WTC11 (cell line): Measurements from ENCODE around the gene AQP1. TPM values are rescaled to one million over a fixed set of nuclear protein-coding genes. Genes with fewer than 3 reads are reported as not detected.
A peak's percentile ranks its signal among the peaks of the same experiment; 100 is the strongest.

ENCODE experiments used
- ATAC-seq: fragments of 200-7000 bp; cut with Tn5 transposase; 2 replicates; pipeline ENCODE4 v1.10.0; 2021; ENCODE audit warnings: mild to moderate bottlenecking, moderate library complexity
- CTCF ChIA-PET: fragments of 300-600 bp; sonication (Branson Sonifier 250); formaldehyde crosslinking; loops from one replicate; lab custom pipeline; 2021; ENCODE audit warnings: antibody characterized with exemption; lab: Charles Lee
- POLR2A ChIA-PET: fragments of 350-600 bp; sonication (Branson Sonifier 250); formaldehyde crosslinking; loops from one replicate; lab custom pipeline; 2021; ENCODE audit warnings: antibody characterized with exemption; lab: Charles Lee
- DNase-seq: peaks from one replicate; pipeline ENCODE4 v3.0.0; 2021; ENCODE audit warnings: low spot score
- H3K27ac Mint-ChIP-seq: 2 replicates; pipeline ENCODE4 v1.8.0; 2021; ENCODE audit warnings: mixed read lengths
- H3K27me3 Mint-ChIP-seq: 2 replicates; pipeline ENCODE4 v1.8.0; 2021; ENCODE audit warnings: low read depth, mild to moderate bottlenecking, moderate library complexity, mixed read lengths
- H3K36me3 Mint-ChIP-seq: 2 replicates; pipeline ENCODE4 v1.8.0; 2021; ENCODE audit warnings: mixed read lengths
- H3K4me1 Mint-ChIP-seq: 2 replicates; pipeline ENCODE4 v1.8.0; 2022; ENCODE audit warnings: mixed read lengths
- H3K4me3 Mint-ChIP-seq: 2 replicates; pipeline ENCODE4 v1.8.0; 2021; ENCODE audit warnings: mild to moderate bottlenecking, moderate library complexity, mixed read lengths
- H3K9me3 Mint-ChIP-seq: 2 replicates; pipeline ENCODE4 v1.8.0; 2021; ENCODE audit warnings: mixed read lengths
- CTCF ChIP-seq: fragments of 200-600 bp; IDR thresholded peaks from 2 replicates; pipeline ENCODE4 v1.8.0; 2022; ENCODE audit warnings: antibody characterized with exemption
- ELF4 ChIP-seq: sonication (generic); formaldehyde crosslinking; IDR thresholded peaks from 2 replicates; pipeline ENCODE4 v1.8.1; 2022; ENCODE audit warnings: low read depth, mild to moderate bottlenecking, moderate library complexity, missing genetic modification reagents
- ETV6 ChIP-seq: sonication (generic); formaldehyde crosslinking; IDR thresholded peaks from 2 replicates; pipeline ENCODE4 v1.8.1; 2022; ENCODE audit warnings: mild to moderate bottlenecking, missing genetic modification reagents
- FOXK1 ChIP-seq: sonication (generic); formaldehyde crosslinking; IDR thresholded peaks from 2 replicates; pipeline ENCODE4 v1.8.0; 2022; ENCODE audit warnings: mild to moderate bottlenecking, moderate library complexity, missing genetic modification reagents
- FOXP1 ChIP-seq: sonication (generic); formaldehyde crosslinking; IDR thresholded peaks from 2 replicates; pipeline ENCODE4 v1.8.0; 2022; ENCODE audit warnings: missing genetic modification reagents, mild to moderate bottlenecking, moderate library complexity, borderline replicate concordance
- HMGA2 ChIP-seq: fragments of 250-450 bp; sonication (Bioruptor Pico); IDR thresholded peaks from 2 replicates; pipeline ENCODE4 v1.4.0; 2021; ENCODE audit warnings: mild to moderate bottlenecking, moderate library complexity
- JAZF1 ChIP-seq: fragments of 250-450 bp; sonication (Bioruptor Pico); IDR thresholded peaks from 2 replicates; pipeline ENCODE4 v1.9.0; 2021; ENCODE audit warnings: moderate library complexity, mild to moderate bottlenecking, inconsistent platforms
- NFE2L1 ChIP-seq: sonication (generic); formaldehyde crosslinking; IDR thresholded peaks from 2 replicates; pipeline ENCODE4 v1.8.1; 2023; ENCODE audit warnings: missing genetic modification reagents
- OVOL2 ChIP-seq: fragments of 250-450 bp; sonication (Bioruptor Pico); IDR thresholded peaks from 2 replicates; pipeline ENCODE4 v1.9.0; 2021; ENCODE audit warnings: mild to moderate bottlenecking, borderline replicate concordance
- RELA ChIP-seq: sonication (generic); formaldehyde crosslinking; IDR thresholded peaks from 2 replicates; pipeline ENCODE4 v1.8.1; 2022; ENCODE audit warnings: missing genetic modification reagents, mild to moderate bottlenecking, borderline replicate concordance
- RORB ChIP-seq: fragments of 250-450 bp; sonication (Bioruptor Pico); IDR thresholded peaks from 2 replicates; pipeline ENCODE4 v1.9.0; 2021; ENCODE audit warnings: mild to moderate bottlenecking
- SMAD3 ChIP-seq: sonication (generic); formaldehyde crosslinking; IDR thresholded peaks from 2 replicates; pipeline ENCODE4 v1.8.0; 2022; ENCODE audit warnings: missing genetic modification reagents, mild to moderate bottlenecking, borderline replicate concordance
- SOX15 ChIP-seq: fragments of 250-450 bp; sonication (Bioruptor Pico); IDR thresholded peaks from 2 replicates; pipeline ENCODE4 v1.9.0; 2021; ENCODE audit warnings: mild to moderate bottlenecking
- TEAD1 ChIP-seq: sonication (generic); formaldehyde crosslinking; IDR thresholded peaks from 2 replicates; pipeline ENCODE4 v1.8.0; 2022; ENCODE audit warnings: mild to moderate bottlenecking, missing genetic modification reagents
- USF2 ChIP-seq: sonication (generic); formaldehyde crosslinking; IDR thresholded peaks from 2 replicates; pipeline ENCODE4 v1.8.1; 2023; ENCODE audit warnings: mild to moderate bottlenecking, missing genetic modification reagents, moderate library complexity
- ZBTB21 ChIP-seq: sonication (generic); formaldehyde crosslinking; IDR thresholded peaks from 2 replicates; pipeline ENCODE4 v1.8.1; 2023; ENCODE audit warnings: mild to moderate bottlenecking, missing genetic modification reagents, borderline replicate concordance
- ZNF121 ChIP-seq: sonication (generic); formaldehyde crosslinking; IDR thresholded peaks from 2 replicates; pipeline ENCODE4 v1.8.0; 2023; ENCODE audit warnings: missing genetic modification reagents
- ZNF232 ChIP-seq: sonication (generic); formaldehyde crosslinking; IDR thresholded peaks from 2 replicates; pipeline ENCODE4 v1.8.0; 2022; ENCODE audit warnings: mild to moderate bottlenecking, missing genetic modification reagents
- ZNF263 ChIP-seq: sonication (generic); formaldehyde crosslinking; IDR thresholded peaks from 2 replicates; pipeline ENCODE4 v1.8.1; 2022; ENCODE audit warnings: low read depth, mild to moderate bottlenecking, moderate library complexity, missing genetic modification reagents
- ZNF396 ChIP-seq: fragments of 250-450 bp; sonication (Bioruptor Pico); IDR thresholded peaks from 2 replicates; pipeline ENCODE4 v1.8.0; 2021; ENCODE audit warnings: mild to moderate bottlenecking, moderate library complexity, borderline replicate concordance
- ZNF423 ChIP-seq: fragments of 250-450 bp; sonication (Bioruptor Pico); IDR thresholded peaks from 2 replicates; pipeline ENCODE4 v2.1.2; 2022; ENCODE audit warnings: mild to moderate bottlenecking, moderate library complexity
- ZNF512 ChIP-seq: sonication (generic); formaldehyde crosslinking; IDR thresholded peaks from 2 replicates; pipeline ENCODE4 v1.8.1; 2022; ENCODE audit warnings: missing genetic modification reagents, borderline replicate concordance
- total RNA-seq: library from RNA; stranded (reverse); gene quantifications from 3 replicates; pipeline ENCODE4 v1.2.3, GENCODE V29; 2021
- TF ChIP-seq, protein P1 (sequence below): fragments of 250-450 bp; sonication (Bioruptor Pico); IDR thresholded peaks from 2 replicates; pipeline ENCODE4 v2.1.2; 2022; ENCODE audit warnings: mild to moderate bottlenecking, moderate library complexity
- TF ChIP-seq, protein P2 (sequence below): sonication (generic); formaldehyde crosslinking; IDR thresholded peaks from 2 replicates; pipeline ENCODE4 v1.8.0; 2022; ENCODE audit warnings: mild to moderate bottlenecking, missing genetic modification reagents
- TF ChIP-seq, protein P3 (sequence below): sonication (generic); formaldehyde crosslinking; IDR thresholded peaks from 2 replicates; pipeline ENCODE4 v1.8.1; 2022; ENCODE audit warnings: low read depth, mild to moderate bottlenecking, moderate library complexity, missing genetic modification reagents, borderline replicate concordance

AQP1 gene
- total RNA-seq, 1 experiment from 2014 or later = 0.81 TPM

DNA sequence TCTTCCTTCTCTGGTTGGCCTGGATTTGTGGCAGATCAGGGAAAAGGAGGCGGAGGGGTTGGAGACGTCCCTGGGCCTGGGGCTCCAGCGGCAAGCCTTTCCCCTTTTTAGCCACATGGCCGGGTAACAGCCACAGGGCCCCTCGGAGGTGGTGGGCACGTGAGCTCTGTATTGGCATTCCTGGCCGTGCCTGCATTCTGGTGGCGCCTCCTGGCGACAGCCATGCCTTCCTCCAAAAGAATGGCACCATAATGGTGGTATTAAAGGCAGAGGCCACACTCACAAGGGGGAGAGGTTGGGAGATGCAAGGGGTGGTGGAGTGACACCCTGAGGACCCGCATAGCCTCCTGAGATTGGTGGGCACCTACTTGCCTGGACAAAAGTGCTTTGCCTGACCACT lies 3.0 kb upstream of the AQP1 start (continued):
- TF ChIP-seq FOXK1 = 0 out of 2 replicates have a peak, but pooled peaks have one; percentile 19
- TF ChIP-seq, protein P1, sequence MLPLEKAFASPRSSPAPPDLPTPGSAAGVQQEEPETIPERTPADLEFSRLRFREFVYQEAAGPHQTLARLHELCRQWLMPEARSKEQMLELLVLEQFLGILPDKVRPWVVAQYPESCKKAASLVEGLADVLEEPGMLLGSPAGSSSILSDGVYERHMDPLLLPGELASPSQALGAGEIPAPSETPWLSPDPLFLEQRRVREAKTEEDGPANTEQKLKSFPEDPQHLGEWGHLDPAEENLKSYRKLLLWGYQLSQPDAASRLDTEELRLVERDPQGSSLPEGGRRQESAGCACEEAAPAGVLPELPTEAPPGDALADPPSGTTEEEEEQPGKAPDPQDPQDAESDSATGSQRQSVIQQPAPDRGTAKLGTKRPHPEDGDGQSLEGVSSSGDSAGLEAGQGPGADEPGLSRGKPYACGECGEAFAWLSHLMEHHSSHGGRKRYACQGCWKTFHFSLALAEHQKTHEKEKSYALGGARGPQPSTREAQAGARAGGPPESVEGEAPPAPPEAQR (CRISPR knock-in tag) = no peak
- no peak for TF ChIP-seq ZNF423 (CRISPR knock-in tag)
- TF ChIP-seq HMGA2 = no peak
- TF ChIP-seq JAZF1 = no peak
- TF ChIP-seq, protein P2, sequence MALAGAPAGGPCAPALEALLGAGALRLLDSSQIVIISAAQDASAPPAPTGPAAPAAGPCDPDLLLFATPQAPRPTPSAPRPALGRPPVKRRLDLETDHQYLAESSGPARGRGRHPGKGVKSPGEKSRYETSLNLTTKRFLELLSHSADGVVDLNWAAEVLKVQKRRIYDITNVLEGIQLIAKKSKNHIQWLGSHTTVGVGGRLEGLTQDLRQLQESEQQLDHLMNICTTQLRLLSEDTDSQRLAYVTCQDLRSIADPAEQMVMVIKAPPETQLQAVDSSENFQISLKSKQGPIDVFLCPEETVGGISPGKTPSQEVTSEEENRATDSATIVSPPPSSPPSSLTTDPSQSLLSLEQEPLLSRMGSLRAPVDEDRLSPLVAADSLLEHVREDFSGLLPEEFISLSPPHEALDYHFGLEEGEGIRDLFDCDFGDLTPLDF (CRISPR knock-in tag) = 0 out of 2 replicates have a peak, but pooled peaks have one; percentile 27
- no peak for TF ChIP-seq ZNF396
- peak; percentile 80 for TF ChIP-seq USF2
- no peak for TF ChIP-seq FOXP1
- no peak for TF ChIP-seq ZNF512 (CRISPR knock-in tag)
- TF ChIP-seq ZNF232 (CRISPR knock-in tag) = no peak
- no peak for TF ChIP-seq RELA (CRISPR knock-in tag)
- no peak for TF ChIP-seq TEAD1
- no peak for TF ChIP-seq SOX15
- no peak for TF ChIP-seq SMAD3 (CRISPR knock-in tag)
- no peak for TF ChIP-seq ELF4
- TF ChIP-seq RORB (CRISPR knock-in tag) = no peak
- TF ChIP-seq CTCF = peak; percentile 36; the same call in 1 of the 2 replicates

- ATAC-seq (no peak), DNase-seq (no peak)
- no peak for TF ChIP-seq CTCF
- TF ChIP-seq ZNF121 (CRISPR knock-in tag) = no peak
- TF ChIP-seq NFE2L1 (CRISPR knock-in tag) = no peak
- no peak for TF ChIP-seq ZNF263
- no peak for TF ChIP-seq ZBTB21 (CRISPR knock-in tag)
- TF ChIP-seq, protein P3, sequence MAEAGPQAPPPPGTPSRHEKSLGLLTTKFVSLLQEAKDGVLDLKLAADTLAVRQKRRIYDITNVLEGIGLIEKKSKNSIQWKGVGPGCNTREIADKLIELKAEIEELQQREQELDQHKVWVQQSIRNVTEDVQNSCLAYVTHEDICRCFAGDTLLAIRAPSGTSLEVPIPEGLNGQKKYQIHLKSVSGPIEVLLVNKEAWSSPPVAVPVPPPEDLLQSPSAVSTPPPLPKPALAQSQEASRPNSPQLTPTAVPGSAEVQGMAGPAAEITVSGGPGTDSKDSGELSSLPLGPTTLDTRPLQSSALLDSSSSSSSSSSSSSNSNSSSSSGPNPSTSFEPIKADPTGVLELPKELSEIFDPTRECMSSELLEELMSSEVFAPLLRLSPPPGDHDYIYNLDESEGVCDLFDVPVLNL (CRISPR knock-in tag) = no peak
- no peak for TF ChIP-seq OVOL2 (CRISPR knock-in tag)
- TF ChIP-seq ZNF396 = no peak
- no peak for TF ChIP-seq ZNF512 (CRISPR knock-in tag)
- no peak for TF ChIP-seq ETV6 (CRISPR knock-in tag)
- H3K27me3 Mint-ChIP-seq = no peaks in the 10 kb centered on the region
- ChIA-PET POLR2A (no interaction called here), CTCF (interaction anchor here (0.9 to 4.1 kb wide), 5 partner anchors 29 to 118 kb away, joined by 3 to 39 read pairs (median 17); no protein-coding TSS in a partner anchor)
- no peak overlapping the region for H3K4me3 Mint-ChIP-seq
- peaks cover 12% of the 10 kb centered on the region for H3K4me1 Mint-ChIP-seq
- H3K27ac Mint-ChIP-seq = no peak overlapping the region
- H3K36me3 Mint-ChIP-seq = no peaks in the 10 kb centered on the region
- H3K9me3 Mint-ChIP-seq = no peaks in the 10 kb centered on the region
Measured at GRCh38 chr7:30909431-30909830, 2.2 kb upstream of the AQP1 start.
